Pons (tissue), 1 donor: Measurements from ENCODE around the gene UNC13C.
"Not testable (repeated sequence)": the region's sequence is repeated elsewhere in the genome, so short reads cannot be mapped to it uniquely, and the experiment has no call there.

ENCODE experiments used
- DNase-seq: peaks from one replicate; pipeline ENCODE4 v3.0.0-alpha.2; 2016; ENCODE audit warnings: low spot score

Gene UNC13C

GRCh38 chr15:54307252-54307902 is 329.1 kb downstream of the UNC13C start:
- no peak for DNase-seq

GRCh38 chr15:54307926-54308325 is 329.7 kb downstream of the UNC13C start:
- no peak for DNase-seq

GRCh38 chr15:54312528-54312927 is 334.3 kb downstream of the UNC13C start:
- DNase-seq, result no peak

- no peak for DNase-seq
Observed at GRCh38 chr15:54321426-54321825, 343.2 kb downstream of the UNC13C start.

GRCh38 chr15:54322341-54322740 is 344.1 kb downstream of the UNC13C start:
- no peak for DNase-seq

- DNase-seq, result no peak
Observed at GRCh38 chr15:54345301-54345700, 367.1 kb downstream of the UNC13C start.

GRCh38 chr15:54345827-54346226 is 367.6 kb downstream of the UNC13C start:
- DNase-seq, result no peak

- DNase-seq, result no peak
Observed at GRCh38 chr15:54347082-54347827, 369.0 kb downstream of the UNC13C start.

- no peak for DNase-seq
Observed at GRCh38 chr15:54353726-54354125, 375.5 kb downstream of the UNC13C start.

GRCh38 chr15:54354341-54354740 is 376.1 kb downstream of the UNC13C start:
- no peak for DNase-seq

GRCh38 chr15:54364961-54365360 is 386.7 kb downstream of the UNC13C start:
- peak; percentile 35 for DNase-seq

- no peak for DNase-seq
Observed at GRCh38 chr15:54373332-54373731, 395.1 kb downstream of the UNC13C start.

- no peak for DNase-seq
Observed at GRCh38 chr15:54374184-54374952, 396.1 kb downstream of the UNC13C start.

- no peak for DNase-seq
Observed at GRCh38 chr15:54387799-54388198, 409.6 kb downstream of the UNC13C start.

- no peak for DNase-seq
Observed at GRCh38 chr15:54388746-54389145, 410.5 kb downstream of the UNC13C start.

- DNase-seq, result no peak
Observed at GRCh38 chr15:54410481-54410880, 432.2 kb downstream of the UNC13C start.

- DNase-seq, result peak; percentile 1
Observed at GRCh38 chr15:54424171-54424570, 445.9 kb downstream of the UNC13C start.

GRCh38 chr15:54428596-54428995 is 450.4 kb downstream of the UNC13C start:
- DNase-seq, result no peak

- DNase-seq, result not testable (repeated sequence)
Observed at GRCh38 chr15:54450288-54450687, 472.0 kb downstream of the UNC13C start.

GRCh38 chr15:54456413-54456812 is 478.2 kb downstream of the UNC13C start:
- no peak for DNase-seq

- DNase-seq, result no peak
Observed at GRCh38 chr15:54462511-54462913, 484.3 kb downstream of the UNC13C start.

GRCh38 chr15:54481819-54482218 is 503.6 kb downstream of the UNC13C start:
- DNase-seq, result no peak

GRCh38 chr15:54482251-54482650 is 504.0 kb downstream of the UNC13C start:
- no peak for DNase-seq
